Prostate gland (tissue), 2 donors: ENCODE data around the gene RAPH1. TPM values are rescaled to one million over a fixed set of nuclear protein-coding genes. Genes with fewer than 3 reads are reported as not detected.

Experiments
- DNase-seq: peaks from one replicate; pipeline ENCODE4 v3.0.0-alpha.2; 2019; ENCODE audit warnings: low spot score
- H3K27ac ChIP-seq, 2 donors: fragments of 200-600 bp; sonication (generic); 2 replicates each; pipeline ENCODE4 v1.5.1; 2017 to 2019
- H3K27me3 ChIP-seq: fragments of 200-600 bp; sonication (generic); replicated peaks from 2 replicates; pipeline ENCODE4 v1.5.1; 2019; ENCODE audit not compliant: insufficient read depth
- H3K36me3 ChIP-seq, 2 donors: fragments of 200-600 bp; sonication (generic); 1 replicate in 1 of 2; 2 replicates in 1 of 2; pipeline versions ENCODE4 v1.5.1 to v1.8.1; 2017 to 2019
- H3K4me1 ChIP-seq: fragments of 200-600 bp; sonication (generic); replicated peaks from 2 replicates; pipeline ENCODE4 v1.5.1; 2019
- H3K4me3 ChIP-seq, 2 donors: fragments of 200-600 bp; sonication (generic); 2 replicates each; pipeline ENCODE4 v1.5.1; 2017 to 2019
- H3K9me3 ChIP-seq: fragments of 200-600 bp; sonication (generic); 2 replicates; pipeline ENCODE4 v1.5.1; 2017
- POLR2A ChIP-seq: fragments of 450-650 bp; IDR thresholded peaks from one replicate; pipeline ENCODE4 v1.6.1; 2016; ENCODE audit warnings: antibody characterized with exemption, mild to moderate bottlenecking
- POLR2AphosphoS5 ChIP-seq: sonication (generic); formaldehyde crosslinking; IDR thresholded peaks from one replicate; pipeline ENCODE4 v1.6.1; 2017; ENCODE audit warnings: antibody characterized with exemption
- WGBS: methylation state at CpG from one replicate; pipeline ENCODE4 v1.1.5; 2018; 5-methylcytosine and 5-hydroxymethylcytosine counted together
- intact Hi-C: fragments of 100-400 bp; cut with DNase I; formaldehyde crosslinking; loops from one replicate; pipeline ENCODE4 v1.14.2; 2022
- total RNA-seq, 2 donors: library from RNA; depleted of rRNA; stranded (reverse); fragments of >200 nt; gene quantifications; one replicate each; pipeline ENCODE4 v1.1.0, GENCODE V29; 2016
- TF ChIP-seq, protein P1 (sequence below), 4 experiments: fragments of 200-600 bp in 2 of 4; fragments of 450-650 bp in 2 of 4; sonication (generic) in 2 of 4; IDR thresholded peaks; 1 replicate in 3 of 4; 2 replicates in 1 of 4; pipeline ENCODE4 v1.5.1; 2016 to 2019; ENCODE audit warnings: antibody characterized with exemption in 4 of 4, mild to moderate bottlenecking in 2 of 4, moderate library complexity in 2 of 4

Gene RAPH1
- total RNA-seq, 2 donors from 2014 or later, result 27.6 to 35.0 TPM

GRCh38 chr2:203404996-203405395 is 130.1 kb downstream of the RAPH1 start:
- DNase-seq, result no peak
- Histone ChIP-seq H3K27ac (no peak overlapping the region), H3K9me3 (no peaks in the 10 kb centered on the region), H3K4me3 (no peak overlapping the region), H3K27me3 (no peaks in the 10 kb centered on the region), H3K4me1 (no peaks in the 10 kb centered on the region), H3K36me3 (no peaks in the 10 kb centered on the region)
- intact Hi-C loops, result no loop called here
- TF ChIP-seq POLR2AphosphoS5 (no peak), POLR2A (no peak)
- TF ChIP-seq, protein P1, sequence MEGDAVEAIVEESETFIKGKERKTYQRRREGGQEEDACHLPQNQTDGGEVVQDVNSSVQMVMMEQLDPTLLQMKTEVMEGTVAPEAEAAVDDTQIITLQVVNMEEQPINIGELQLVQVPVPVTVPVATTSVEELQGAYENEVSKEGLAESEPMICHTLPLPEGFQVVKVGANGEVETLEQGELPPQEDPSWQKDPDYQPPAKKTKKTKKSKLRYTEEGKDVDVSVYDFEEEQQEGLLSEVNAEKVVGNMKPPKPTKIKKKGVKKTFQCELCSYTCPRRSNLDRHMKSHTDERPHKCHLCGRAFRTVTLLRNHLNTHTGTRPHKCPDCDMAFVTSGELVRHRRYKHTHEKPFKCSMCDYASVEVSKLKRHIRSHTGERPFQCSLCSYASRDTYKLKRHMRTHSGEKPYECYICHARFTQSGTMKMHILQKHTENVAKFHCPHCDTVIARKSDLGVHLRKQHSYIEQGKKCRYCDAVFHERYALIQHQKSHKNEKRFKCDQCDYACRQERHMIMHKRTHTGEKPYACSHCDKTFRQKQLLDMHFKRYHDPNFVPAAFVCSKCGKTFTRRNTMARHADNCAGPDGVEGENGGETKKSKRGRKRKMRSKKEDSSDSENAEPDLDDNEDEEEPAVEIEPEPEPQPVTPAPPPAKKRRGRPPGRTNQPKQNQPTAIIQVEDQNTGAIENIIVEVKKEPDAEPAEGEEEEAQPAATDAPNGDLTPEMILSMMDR (IDR thresholded peaks at IDR 0.05), result no peak

DNA sequence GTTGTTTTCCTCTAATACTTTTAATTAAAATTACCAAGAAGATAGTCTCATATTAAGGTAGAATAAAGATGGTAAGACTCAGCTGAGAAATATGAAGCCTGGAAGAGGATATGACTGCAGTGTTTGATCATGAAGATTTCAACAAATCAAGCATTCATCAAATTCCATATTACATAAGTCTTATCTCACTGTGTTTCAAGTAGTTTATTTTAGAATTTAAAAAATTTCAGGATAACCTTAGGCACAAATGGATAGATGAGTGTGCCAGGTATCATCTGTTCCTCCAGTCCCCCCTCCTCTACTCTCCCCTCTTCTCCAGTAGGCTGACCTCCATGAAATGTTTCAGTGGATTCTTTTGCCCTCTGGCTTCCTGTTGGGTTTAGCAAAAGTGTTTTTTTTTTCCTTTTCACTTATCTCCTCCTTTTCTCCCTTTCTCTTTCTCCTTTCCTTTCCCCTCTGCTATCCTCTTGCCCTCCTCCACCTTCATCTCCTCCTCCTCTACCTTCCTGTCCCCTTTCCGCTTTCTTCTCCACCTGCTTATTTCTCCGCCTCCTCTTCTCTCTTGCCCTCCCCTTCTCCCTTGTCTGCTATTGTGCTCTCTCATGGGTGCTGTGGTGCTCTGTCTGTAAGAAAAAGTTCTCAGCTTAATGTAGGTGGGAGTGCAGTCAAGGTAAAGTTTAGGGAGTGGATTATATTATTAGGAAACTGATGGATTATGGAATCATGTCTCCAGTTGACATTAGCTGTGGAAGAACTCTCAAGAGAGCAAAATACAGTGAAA is 134.1 kb downstream of the RAPH1 start:
- Histone ChIP-seq H3K27me3 (no peaks in the 10 kb centered on the region), H3K4me1 (no peaks in the 10 kb centered on the region), H3K9me3 (no peaks in the 10 kb centered on the region), H3K36me3 (no peaks in the 10 kb centered on the region), H3K4me3 (no peak overlapping the region), H3K27ac (no peak overlapping the region)
- TF ChIP-seq, protein P1 (IDR thresholded peaks at IDR 0.05), result no peak
- TF ChIP-seq POLR2AphosphoS5, result no peak
- no peak for TF ChIP-seq POLR2A
- WGBS, result 94% methylated on average over 2 of the region's 2 CpGs
- no peak for DNase-seq
- intact Hi-C loops, result no loop called here

GRCh38 chr2:203399031-203399430 is 136.1 kb downstream of the RAPH1 start:
- Histone ChIP-seq H3K36me3 (no peaks in the 10 kb centered on the region), H3K4me1 (no peaks in the 10 kb centered on the region), H3K27me3 (no peaks in the 10 kb centered on the region), H3K9me3 (no peaks in the 10 kb centered on the region), H3K27ac (no peak overlapping the region), H3K4me3 (no peak overlapping the region)
- DNase-seq, result no peak
- TF ChIP-seq POLR2AphosphoS5 (no peak), POLR2A (no peak)
- TF ChIP-seq, protein P1 (IDR thresholded peaks at IDR 0.05), result no peak
- WGBS, result 96% methylated on average over 1 of the region's 1 CpG
- intact Hi-C loops, result no loop called here

DNA sequence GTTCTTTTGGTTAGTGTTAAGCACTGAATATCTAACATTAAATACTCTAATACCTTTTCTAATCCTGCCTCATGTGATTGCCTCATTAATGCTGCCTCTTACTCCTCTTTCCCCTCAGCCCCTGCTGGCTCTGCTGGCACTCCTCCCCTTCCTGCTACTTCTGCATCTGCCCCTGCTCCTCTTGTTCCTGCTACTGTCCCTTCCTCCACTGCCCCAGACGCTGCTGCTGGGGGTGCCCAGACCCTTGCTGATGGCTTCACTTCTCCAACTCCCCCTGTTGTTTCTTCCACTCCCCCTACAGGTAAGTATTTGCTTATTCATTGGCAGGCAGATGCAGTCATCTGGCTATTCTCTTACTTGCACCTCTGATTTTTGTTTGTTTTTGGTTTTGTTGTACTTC is 138.4 kb downstream of the RAPH1 start:
- H3K27me3 ChIP-seq, result no peaks in the 10 kb centered on the region
- intact Hi-C loops, result no loop called here
- TF ChIP-seq, protein P1 (IDR thresholded peaks at IDR 0.05), result no peak
- no peak for TF ChIP-seq POLR2AphosphoS5
- no peak for TF ChIP-seq POLR2A
- DNase-seq, result no peak
- H3K4me3 ChIP-seq, result no peak overlapping the region
- 67% methylated on average over 1 of the region's 1 CpG for WGBS
- H3K36me3 ChIP-seq, result no peaks in the 10 kb centered on the region
- H3K27ac ChIP-seq, result no peak overlapping the region
- no peaks in the 10 kb centered on the region for H3K9me3 ChIP-seq
- no peaks in the 10 kb centered on the region for H3K4me1 ChIP-seq

DNA sequence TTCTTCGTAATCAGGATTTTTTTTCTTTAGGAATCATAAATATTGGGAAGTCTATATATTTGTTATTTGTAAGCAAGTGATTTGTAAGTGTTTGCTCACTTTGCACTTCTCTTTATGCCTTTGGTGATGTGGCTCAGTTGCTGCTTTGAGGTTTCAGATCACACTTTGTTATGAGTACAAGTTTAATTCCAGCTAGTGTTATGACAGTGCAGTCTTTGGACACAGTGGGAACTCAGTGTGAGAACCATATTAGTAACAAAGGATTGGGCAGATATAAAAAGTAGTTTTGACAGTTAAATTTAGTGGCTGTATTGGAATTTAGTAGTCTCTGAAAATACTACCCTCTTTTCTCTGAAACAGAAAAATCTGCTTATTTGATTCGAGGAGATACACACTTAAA is 139.2 kb downstream of the RAPH1 start:
- intact Hi-C loops, result no loop called here
- no peak overlapping the region for H3K27ac ChIP-seq
- DNase-seq, result no peak

More for the DNA sequence above, 139.2 kb downstream of the RAPH1 start:
- 90% methylated on average over 2 of the region's 2 CpGs for WGBS
- Histone ChIP-seq H3K27me3 (no peaks in the 10 kb centered on the region), H3K4me1 (no peaks in the 10 kb centered on the region), H3K36me3 (no peaks in the 10 kb centered on the region), H3K4me3 (no peak overlapping the region), H3K9me3 (no peaks in the 10 kb centered on the region)
- TF ChIP-seq, protein P1 (IDR thresholded peaks at IDR 0.05), result no peak
